Measurements from ENCODE around the gene DOCK9.

DNA sequence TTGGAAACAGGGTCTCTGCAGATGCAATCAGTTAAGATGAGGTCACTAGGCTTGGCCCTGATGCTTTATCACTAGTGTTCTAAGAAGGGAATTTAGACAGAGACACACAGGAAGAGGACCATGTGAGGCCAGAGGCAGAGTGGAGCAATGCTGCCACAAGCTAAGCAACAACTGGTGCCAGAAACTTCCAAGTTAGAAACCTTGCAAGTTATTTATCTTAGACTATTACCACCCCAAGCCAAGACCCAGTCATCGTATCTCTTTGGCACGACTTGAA is 81.1 kb downstream of the DOCK9 start:
- no peak for TF ChIP-seq EZH2 (IDR thresholded peaks at IDR 0.05; ENCODE audit: borderline replicate concordance, low read length)
- no peak for TF ChIP-seq CTCF (conservative IDR thresholded peaks at IDR 0.05 in 1 of 2, IDR thresholded peaks at IDR 0.05 in 1 of 2; ENCODE audit: extremely low read depth in 1 of 2, insufficient read depth in 1 of 2, low read depth in 1 of 2, low read length in 2 of 2)

Data from mammary epithelial cell (primary cell).